Measurements from ENCODE around the gene DTX4.
A peak's percentile ranks its signal among the peaks of the same experiment; 100 is the strongest.

Gene DTX4

GRCh38 chr11:59187035-59187434 lies 15.1 kb downstream of the DTX4 start:
- H3K4me3 ChIP-seq (ENCODE audit: low read length): no peak overlapping the region
- no peak for DNase-seq (ENCODE audit: low read depth, low spot score)

GRCh38 chr11:59187587-59187986 lies 15.7 kb downstream of the DTX4 start:
- no peak overlapping the region for H3K4me3 ChIP-seq (ENCODE audit: low read length)
- DNase-seq (ENCODE audit: low read depth, low spot score): no peak

- DNase-seq (ENCODE audit: low read depth, low spot score): no peak
- no peak overlapping the region for H3K4me3 ChIP-seq (ENCODE audit: low read length)
Measured at GRCh38 chr11:59188954-59189353, 17.0 kb downstream of the DTX4 start.

- H3K4me3 ChIP-seq (ENCODE audit: low read length): no peak overlapping the region
- no peak for DNase-seq (ENCODE audit: low read depth, low spot score)
Measured at GRCh38 chr11:59189986-59190385, 18.1 kb downstream of the DTX4 start.

- DNase-seq (ENCODE audit: low read depth, low spot score): no peak
- no peak overlapping the region for H3K4me3 ChIP-seq (ENCODE audit: low read length)
Measured at GRCh38 chr11:59191095-59191494, 19.2 kb downstream of the DTX4 start.

- H3K4me3 ChIP-seq (ENCODE audit: low read length): no peak overlapping the region
- no peak for DNase-seq (ENCODE audit: low read depth, low spot score)
Measured at GRCh38 chr11:59191890-59192289, 20.0 kb downstream of the DTX4 start.

- DNase-seq (ENCODE audit: low read depth, low spot score): no peak
- H3K4me3 ChIP-seq (ENCODE audit: low read length): no peak overlapping the region
Measured at GRCh38 chr11:59192446-59193020, 20.6 kb downstream of the DTX4 start.

GRCh38 chr11:59193587-59194130 lies 21.7 kb downstream of the DTX4 start:
- DNase-seq (ENCODE audit: low read depth, low spot score): no peak
- H3K4me3 ChIP-seq (ENCODE audit: low read length): no peak overlapping the region

GRCh38 chr11:59195586-59195985 lies 23.7 kb downstream of the DTX4 start:
- no peak for DNase-seq (ENCODE audit: low read depth, low spot score)
- H3K4me3 ChIP-seq (ENCODE audit: low read length): no peak overlapping the region

- no peak for DNase-seq (ENCODE audit: low read depth, low spot score)
- no peak overlapping the region for H3K4me3 ChIP-seq (ENCODE audit: low read length)
Measured at GRCh38 chr11:59196777-59197176, 24.8 kb downstream of the DTX4 start.

- no peak overlapping the region for H3K4me3 ChIP-seq (ENCODE audit: low read length)
- no peak for DNase-seq (ENCODE audit: low read depth, low spot score)
Measured at GRCh38 chr11:59197991-59198390, 26.1 kb downstream of the DTX4 start.

- H3K4me3 ChIP-seq (ENCODE audit: low read length): no peak overlapping the region
- DNase-seq (ENCODE audit: low read depth, low spot score): no peak
Measured at GRCh38 chr11:59198726-59199125, 26.8 kb downstream of the DTX4 start.

- H3K4me3 ChIP-seq (ENCODE audit: low read length): no peak overlapping the region
- no peak for DNase-seq (ENCODE audit: low read depth, low spot score)
Measured at GRCh38 chr11:59199546-59200422, 27.9 kb downstream of the DTX4 start.

GRCh38 chr11:59200423-59200746 lies 28.5 kb downstream of the DTX4 start:
- H3K4me3 ChIP-seq (ENCODE audit: low read length): no peak overlapping the region
- no peak for DNase-seq (ENCODE audit: low read depth, low spot score)

- no peak for DNase-seq (ENCODE audit: low read depth, low spot score)
- H3K4me3 ChIP-seq (ENCODE audit: low read length): no peak overlapping the region
Measured at GRCh38 chr11:59201353-59201752, 29.4 kb downstream of the DTX4 start.

GRCh38 chr11:59204746-59205145 lies 32.8 kb downstream of the DTX4 start:
- no peak for DNase-seq (ENCODE audit: low read depth, low spot score)
- H3K4me3 ChIP-seq (ENCODE audit: low read length): no peak overlapping the region

- no peak for DNase-seq (ENCODE audit: low read depth, low spot score)
- no peak overlapping the region for H3K4me3 ChIP-seq (ENCODE audit: low read length)
Measured at GRCh38 chr11:59205648-59206047, 33.7 kb downstream of the DTX4 start.

- H3K4me3 ChIP-seq (ENCODE audit: low read length): no peak overlapping the region
- DNase-seq (ENCODE audit: low read depth, low spot score): peak; percentile 17
Measured at GRCh38 chr11:59206635-59207034, 34.7 kb downstream of the DTX4 start.

- peak; percentile 48 for DNase-seq (ENCODE audit: low read depth, low spot score)
- H3K4me3 ChIP-seq (ENCODE audit: low read length): no peak overlapping the region
Measured at GRCh38 chr11:59207988-59208451, 36.1 kb downstream of the DTX4 start.

- no peak for DNase-seq (ENCODE audit: low read depth, low spot score)
- H3K4me3 ChIP-seq (ENCODE audit: low read length): no peak overlapping the region
Measured at GRCh38 chr11:59208956-59209355, 37.0 kb downstream of the DTX4 start.

GRCh38 chr11:59212222-59212621 lies 40.3 kb downstream of the DTX4 start:
- DNase-seq (ENCODE audit: low read depth, low spot score): no peak
- no peak overlapping the region for H3K4me3 ChIP-seq (ENCODE audit: low read length)

Data from Jurkat, Clone E6-1 (cell line).